SK-N-DZ (cell line): ENCODE results near the gene ARF1.

Source experiments
- DNase-seq: peaks from one replicate; pipeline ENCODE4 v3.0.0-alpha.2; 2015; ENCODE audit warnings: low spot score
- small RNA-seq, 2 experiments: library from RNA; depleted of rRNA; stranded (forward); fragments of <200 nt; gene quantifications; one replicate each; pipeline ENCODE3, GENCODE V24; 2014

The ARF1 gene

GRCh38 chr1:228147151-228147693 lies 64.7 kb downstream of the ARF1 start:
- DNase-seq = no peak

GRCh38 chr1:228147768-228148167 lies 65.3 kb downstream of the ARF1 start:
- DNase-seq = no peak

- no peak for DNase-seq
These were observed 65.8 kb downstream of the ARF1 start for GRCh38 chr1:228148196-228148861.

Small RNA genes lying within 50 kb of the gene (small RNA-seq; reads per million reads assigned to genes)
- 0 reads per million in 2 experiments for gene AL359510.1
